Lower leg skin (tissue), 4 donors: ENCODE results near the gene SEMA3G. TPM values are rescaled to one million over a fixed set of nuclear protein-coding genes. Genes with fewer than 3 reads are reported as not detected.

Experiments
- DNase-seq, 2 donors: peaks; one replicate each; pipeline ENCODE4 v3.0.0-alpha.2; 2019; ENCODE audit warnings: low spot score in 2 of 2
- H3K4me3 ChIP-seq: fragments of 200-600 bp; sonication (generic); 2 replicates; pipeline ENCODE4 v1.5.1; 2017; ENCODE audit warnings: mild to moderate bottlenecking, low read depth; ENCODE audit not compliant: poor library complexity, severe bottlenecking
- CTCF ChIP-seq, 3 donors: fragments of 450-650 bp; IDR thresholded peaks; one replicate each; pipeline ENCODE4 v1.5.1; 2016; ENCODE audit warnings: antibody characterized with exemption in 3 of 3, mild to moderate bottlenecking in 3 of 3, moderate library complexity in 2 of 3
- POLR2A ChIP-seq, 2 donors: fragments of 450-650 bp; IDR thresholded peaks; one replicate each; pipeline ENCODE4 v1.6.1; 2016 to 2017; ENCODE audit warnings: antibody characterized with exemption in 2 of 2, mild to moderate bottlenecking in 1 of 2, moderate library complexity in 1 of 2
- WGBS, 2 donors: methylation state at CpG; one replicate each; pipeline ENCODE4 v1.1.5; 2018; 5-methylcytosine and 5-hydroxymethylcytosine counted together
- intact Hi-C: fragments of 100-400 bp; cut with DNase I; formaldehyde crosslinking; loops from one replicate; pipeline ENCODE4 v1.15.0; 2023; ENCODE audit warnings: low total_unique reads
- total RNA-seq, 4 donors: library from RNA; depleted of rRNA; stranded (reverse); fragments of >200 nt; gene quantifications; one replicate each; pipeline ENCODE4 v1.1.0, GENCODE V29; 2016

SEMA3G gene
- total RNA-seq, 4 donors from 2014 or later = 17.9 to 49.8 (median 26.9) TPM

GRCh38 chr3:52442409-52443267 is 2.3 kb downstream of the SEMA3G start:
- intact Hi-C loops = no loop called here
- TF ChIP-seq CTCF (IDR thresholded peaks at IDR 0.05) (no peak), POLR2A (IDR thresholded peaks at IDR 0.05) (no peak)
- no peak overlapping the region for H3K4me3 ChIP-seq
- DNase-seq = peak in 1 of 2 donors; percentile 81
- WGBS, 2 donors = 89 to 90% methylated on average over 16 of the region's 16 CpGs

GRCh38 chr3:52441772-52442332 is 3.1 kb downstream of the SEMA3G start:
- WGBS, 2 donors = 78 to 83% methylated on average over 12 to 16 of the region's 18 CpGs
- no peak overlapping the region for H3K4me3 ChIP-seq
- DNase-seq = no peak
- TF ChIP-seq POLR2A (IDR thresholded peaks at IDR 0.05) = no peak
- TF ChIP-seq CTCF (IDR thresholded peaks at IDR 0.05) = no peak
- intact Hi-C loops = no loop called here

- intact Hi-C loops = no loop called here
- DNase-seq = peak in 1 of 2 donors; percentile 83
- H3K4me3 ChIP-seq = no peak overlapping the region
- WGBS, 2 donors = 88 to 93% methylated on average over 22 to 23 of the region's 23 CpGs
- no peak for TF ChIP-seq CTCF (IDR thresholded peaks at IDR 0.05)
- TF ChIP-seq POLR2A (IDR thresholded peaks at IDR 0.05) = no peak
These were observed 3.7 kb downstream of the SEMA3G start for GRCh38 chr3:52441091-52441771.

- intact Hi-C loops = no loop called here
- TF ChIP-seq CTCF (IDR thresholded peaks at IDR 0.05) = no peak
- TF ChIP-seq POLR2A (IDR thresholded peaks at IDR 0.05) = no peak
- H3K4me3 ChIP-seq = no peak overlapping the region
- 89% methylated on average over 14 of the region's 14 CpGs for WGBS, 2 donors
- DNase-seq = no peak
These were observed 4.2 kb downstream of the SEMA3G start for GRCh38 chr3:52440671-52441070.

GRCh38 chr3:52440249-52440551 is 4.7 kb downstream of the SEMA3G start:
- 84 to 98% methylated on average over 7 to 10 of the region's 12 CpGs for WGBS, 2 donors
- TF ChIP-seq CTCF (IDR thresholded peaks at IDR 0.05) (no peak), POLR2A (IDR thresholded peaks at IDR 0.05) (no peak)
- intact Hi-C loops = no loop called here
- DNase-seq = peak in 1 of 2 donors; percentile 80
- no peak overlapping the region for H3K4me3 ChIP-seq
